HEK293 (cell line): Measurements from ENCODE around the gene STC2.

Experiments used
- CTCF ChIA-PET: fragments of 350-600 bp; formaldehyde crosslinking; extraction: SDS; loops from one replicate; lab custom pipeline; 2021; ENCODE audit warnings: antibody characterized with exemption; lab: Yijun Ruan, JAX
- POLR2A ChIA-PET: fragments of 300-600 bp; formaldehyde crosslinking; extraction: SDS; loops from one replicate; lab custom pipeline; 2020; ENCODE audit warnings: antibody characterized with exemption, inconsistent platforms; lab: Yijun Ruan, JAX
- H3K27ac ChIP-seq: fragments of 200-500 bp; sonication (Bioruptor generic); 2 replicates; pipeline ENCODE4 v1.5.1; 2014; ENCODE audit warnings: low read depth, low read length, control low read depth, inconsistent platforms; ENCODE audit errors: extremely low read depth
- H3K36me3 ChIP-seq, 2 experiments: fragments of 200-500 bp in 1 of 2; sonication (Bioruptor generic) in 1 of 2; 1 replicate in 1 of 2; 2 replicates in 1 of 2; pipeline ENCODE4 v1.5.1; 2014 to 2017; ENCODE audit warnings: inconsistent platforms in 2 of 2, low read length in 2 of 2; ENCODE audit not compliant: control insufficient read depth in 2 of 2, insufficient read depth in 1 of 2
- H3K4me1 ChIP-seq: fragments of 200-500 bp; sonication (Bioruptor generic); 2 replicates; pipeline ENCODE4 v1.5.1; 2014; ENCODE audit warnings: mild to moderate bottlenecking, low read length, inconsistent platforms; ENCODE audit not compliant: control insufficient read depth, insufficient read depth
- H3K4me3 ChIP-seq: 2 replicates; pipeline ENCODE4 v1.5.1; 2011; ENCODE audit warnings: low read depth, mild to moderate bottlenecking, control low read depth, low read length, moderate library complexity
- H3K9me3 ChIP-seq: fragments of 200-500 bp; sonication (Bioruptor generic); 2 replicates; pipeline ENCODE4 v1.5.1; 2014; ENCODE audit warnings: low read depth, low read length, inconsistent platforms; ENCODE audit not compliant: control insufficient read depth, insufficient read depth
- GLI4 ChIP-seq: fragments of 450-650 bp; formaldehyde crosslinking; IDR thresholded peaks from 2 replicates; pipeline ENCODE4 v1.5.1; 2016; ENCODE audit warnings: missing biosample characterization, missing genetic modification characterization
- GLIS1 ChIP-seq: fragments of 450-650 bp; formaldehyde crosslinking; IDR thresholded peaks from 2 replicates; pipeline ENCODE4 v1.5.1; 2016; ENCODE audit warnings: missing biosample characterization, missing genetic modification characterization
- IKZF3 ChIP-seq: fragments of 450-650 bp; IDR thresholded peaks from 2 replicates; pipeline ENCODE4 v1.5.0; 2018; ENCODE audit warnings: missing biosample characterization, mild to moderate bottlenecking, missing genetic modification characterization, moderate library complexity
- KLF10 ChIP-seq: fragments of 450-650 bp; IDR thresholded peaks from 2 replicates; pipeline ENCODE4 v1.5.1; 2018; ENCODE audit warnings: missing biosample characterization, mild to moderate bottlenecking, missing genetic modification characterization
- SCRT1 ChIP-seq: fragments of 450-650 bp; formaldehyde crosslinking; IDR thresholded peaks from 2 replicates; pipeline ENCODE4 v1.5.1; 2016; ENCODE audit warnings: missing biosample characterization, missing genetic modification characterization, borderline replicate concordance
- SP2 ChIP-seq: fragments of 450-650 bp; formaldehyde crosslinking; IDR thresholded peaks from 2 replicates; pipeline ENCODE4 v1.5.1; 2016; ENCODE audit warnings: missing biosample characterization, missing genetic modification characterization
- SP3 ChIP-seq: fragments of 450-650 bp; formaldehyde crosslinking; IDR thresholded peaks from 2 replicates; pipeline ENCODE4 v1.5.1; 2016; ENCODE audit warnings: missing biosample characterization, missing genetic modification characterization
- SP7 ChIP-seq: fragments of 450-650 bp; formaldehyde crosslinking; IDR thresholded peaks from 2 replicates; pipeline ENCODE4 v1.5.1; 2016; ENCODE audit warnings: missing biosample characterization, missing genetic modification characterization
- WT1 ChIP-seq: fragments of 450-650 bp; formaldehyde crosslinking; IDR thresholded peaks from 2 replicates; pipeline ENCODE4 v1.5.1; 2016; ENCODE audit warnings: missing biosample characterization, missing genetic modification characterization
- ZBTB20 ChIP-seq: fragments of 450-650 bp; formaldehyde crosslinking; IDR thresholded peaks from 2 replicates; pipeline ENCODE4 v1.5.1; 2016; ENCODE audit warnings: missing biosample characterization, missing genetic modification characterization
- ZBTB21 ChIP-seq: fragments of 450-650 bp; formaldehyde crosslinking; IDR thresholded peaks from 2 replicates; pipeline ENCODE4 v1.5.1; 2017; ENCODE audit warnings: missing biosample characterization, missing genetic modification characterization
- ZNF10 ChIP-seq: fragments of 450-650 bp; formaldehyde crosslinking; IDR thresholded peaks from 2 replicates; pipeline ENCODE4 v1.5.1; 2017; ENCODE audit warnings: missing biosample characterization, missing genetic modification characterization
- ZNF292 ChIP-seq: fragments of 450-650 bp; formaldehyde crosslinking; IDR thresholded peaks from 2 replicates; pipeline ENCODE4 v1.5.1; 2016; ENCODE audit warnings: low read depth, missing biosample characterization, missing genetic modification characterization, borderline replicate concordance
- ZNF529 ChIP-seq: fragments of 450-650 bp; formaldehyde crosslinking; IDR thresholded peaks from 2 replicates; pipeline ENCODE4 v1.5.1; 2017; ENCODE audit warnings: missing genetic modification characterization, missing biosample characterization; ENCODE audit not compliant: insufficient replicate concordance
- ZNF530 ChIP-seq: fragments of 450-650 bp; formaldehyde crosslinking; IDR thresholded peaks from 2 replicates; pipeline ENCODE4 v1.5.1; 2016; ENCODE audit warnings: low read depth, missing biosample characterization, missing genetic modification characterization
- ZNF600 ChIP-seq: fragments of 450-650 bp; formaldehyde crosslinking; IDR thresholded peaks from 2 replicates; pipeline ENCODE4 v1.5.1; 2016; ENCODE audit warnings: missing biosample characterization, missing genetic modification characterization
- TF ChIP-seq, protein P1 (sequence below): fragments of 450-650 bp; formaldehyde crosslinking; IDR thresholded peaks from 2 replicates; pipeline ENCODE4 v1.5.1; 2017; ENCODE audit warnings: missing biosample characterization, mild to moderate bottlenecking, missing genetic modification characterization, moderate library complexity
- TF ChIP-seq, protein P2 (sequence below): fragments of 450-650 bp; formaldehyde crosslinking; IDR thresholded peaks from 2 replicates; pipeline ENCODE4 v1.5.1; 2016; ENCODE audit warnings: missing biosample characterization, missing genetic modification characterization
- TF ChIP-seq, protein P3 (sequence below): fragments of 450-650 bp; formaldehyde crosslinking; IDR thresholded peaks from 2 replicates; pipeline ENCODE4 v1.5.1; 2016; ENCODE audit warnings: missing biosample characterization, missing genetic modification characterization
- TF ChIP-seq, protein P4 (sequence below): fragments of 450-650 bp; formaldehyde crosslinking; IDR thresholded peaks from 2 replicates; pipeline ENCODE4 v1.5.1; 2016; ENCODE audit warnings: missing biosample characterization, missing genetic modification characterization
- TF ChIP-seq, protein P5 (sequence below): sonication (generic); formaldehyde crosslinking; IDR thresholded peaks from 2 replicates; pipeline ENCODE4 v1.8.1; 2022; ENCODE audit warnings: mild to moderate bottlenecking, moderate library complexity, missing genetic modification reagents
- TF ChIP-seq, protein P6 (sequence below): fragments of 450-650 bp; formaldehyde crosslinking; IDR thresholded peaks from 2 replicates; pipeline ENCODE4 v1.5.1; 2016; ENCODE audit warnings: missing biosample characterization, missing genetic modification characterization

Gene STC2

DNA sequence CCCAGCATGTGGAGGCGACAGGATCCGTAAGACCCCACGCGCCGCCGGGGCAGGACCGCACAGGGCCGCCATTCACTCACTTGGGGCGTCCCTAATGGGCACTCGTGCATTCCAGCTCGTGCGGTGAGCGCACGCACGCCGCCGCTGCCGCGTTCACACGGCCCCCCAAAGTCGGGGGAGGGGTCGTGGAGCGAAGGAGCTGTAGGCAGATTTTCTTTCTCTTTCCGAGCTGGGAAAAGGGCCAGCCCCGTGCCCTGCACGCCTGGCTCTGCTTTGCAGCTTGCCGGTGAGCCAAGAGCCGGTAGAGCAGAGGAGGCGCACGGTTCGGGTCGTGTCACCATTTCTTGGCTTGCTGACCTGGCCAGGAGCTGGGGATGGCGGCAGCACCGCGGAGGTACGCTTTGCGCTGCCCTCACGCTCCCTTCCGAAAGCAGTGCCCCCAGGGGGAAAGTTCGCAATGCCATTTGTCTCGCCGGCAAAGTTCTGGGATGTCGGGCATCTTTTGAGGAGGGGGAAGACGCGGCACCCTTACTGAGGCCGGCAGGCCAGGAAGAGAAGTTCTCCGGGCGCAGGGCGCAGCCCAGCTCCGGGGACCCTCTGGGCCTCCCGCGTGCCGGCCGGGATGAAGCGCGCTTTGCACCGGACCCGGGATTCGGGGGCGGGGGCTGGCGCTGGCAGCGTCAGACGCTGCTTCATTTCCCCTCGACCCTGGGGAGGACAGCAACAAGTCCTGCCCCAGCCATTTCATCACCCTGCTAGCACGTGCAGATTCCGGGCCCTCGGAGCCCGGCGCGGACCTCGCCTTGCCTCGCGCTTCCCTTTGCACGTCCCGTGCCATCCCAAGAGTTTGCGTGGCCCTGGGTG, 898 bp downstream of the STC2 start (continued):
- TF ChIP-seq, protein P1, sequence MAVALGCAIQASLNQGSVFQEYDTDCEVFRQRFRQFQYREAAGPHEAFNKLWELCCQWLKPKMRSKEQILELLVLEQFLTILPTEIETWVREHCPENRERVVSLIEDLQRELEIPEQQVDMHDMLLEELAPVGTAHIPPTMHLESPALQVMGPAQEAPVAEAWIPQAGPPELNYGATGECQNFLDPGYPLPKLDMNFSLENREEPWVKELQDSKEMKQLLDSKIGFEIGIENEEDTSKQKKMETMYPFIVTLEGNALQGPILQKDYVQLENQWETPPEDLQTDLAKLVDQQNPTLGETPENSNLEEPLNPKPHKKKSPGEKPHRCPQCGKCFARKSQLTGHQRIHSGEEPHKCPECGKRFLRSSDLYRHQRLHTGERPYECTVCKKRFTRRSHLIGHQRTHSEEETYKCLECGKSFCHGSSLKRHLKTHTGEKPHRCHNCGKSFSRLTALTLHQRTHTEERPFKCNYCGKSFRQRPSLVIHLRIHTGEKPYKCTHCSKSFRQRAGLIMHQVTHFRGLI, result no peak
- TF ChIP-seq SP2, result peak; percentile 45
- TF ChIP-seq, protein P2, sequence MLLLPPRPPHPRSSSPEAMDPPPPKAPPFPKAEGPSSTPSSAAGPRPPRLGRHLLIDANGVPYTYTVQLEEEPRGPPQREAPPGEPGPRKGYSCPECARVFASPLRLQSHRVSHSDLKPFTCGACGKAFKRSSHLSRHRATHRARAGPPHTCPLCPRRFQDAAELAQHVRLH (tag by site-specific recombination), result no peak
- TF ChIP-seq GLIS1 (tag by site-specific recombination), result peak; percentile 73
- no peak for TF ChIP-seq ZNF529
- TF ChIP-seq, protein P3, sequence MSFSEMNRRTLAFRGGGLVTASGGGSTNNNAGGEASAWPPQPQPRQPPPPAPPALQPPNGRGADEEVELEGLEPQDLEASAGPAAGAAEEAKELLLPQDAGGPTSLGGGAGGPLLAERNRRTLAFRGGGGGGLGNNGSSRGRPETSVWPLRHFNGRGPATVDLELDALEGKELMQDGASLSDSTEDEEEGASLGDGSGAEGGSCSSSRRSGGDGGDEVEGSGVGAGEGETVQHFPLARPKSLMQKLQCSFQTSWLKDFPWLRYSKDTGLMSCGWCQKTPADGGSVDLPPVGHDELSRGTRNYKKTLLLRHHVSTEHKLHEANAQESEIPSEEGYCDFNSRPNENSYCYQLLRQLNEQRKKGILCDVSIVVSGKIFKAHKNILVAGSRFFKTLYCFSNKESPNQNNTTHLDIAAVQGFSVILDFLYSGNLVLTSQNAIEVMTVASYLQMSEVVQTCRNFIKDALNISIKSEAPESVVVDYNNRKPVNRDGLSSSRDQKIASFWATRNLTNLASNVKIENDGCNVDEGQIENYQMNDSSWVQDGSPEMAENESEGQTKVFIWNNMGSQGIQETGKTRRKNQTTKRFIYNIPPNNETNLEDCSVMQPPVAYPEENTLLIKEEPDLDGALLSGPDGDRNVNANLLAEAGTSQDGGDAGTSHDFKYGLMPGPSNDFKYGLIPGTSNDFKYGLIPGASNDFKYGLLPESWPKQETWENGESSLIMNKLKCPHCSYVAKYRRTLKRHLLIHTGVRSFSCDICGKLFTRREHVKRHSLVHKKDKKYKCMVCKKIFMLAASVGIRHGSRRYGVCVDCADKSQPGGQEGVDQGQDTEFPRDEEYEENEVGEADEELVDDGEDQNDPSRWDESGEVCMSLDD, result peak; percentile 44; the same call in 1 of the 2 replicates
- TF ChIP-seq ZNF530, result no peak
- TF ChIP-seq, protein P4, sequence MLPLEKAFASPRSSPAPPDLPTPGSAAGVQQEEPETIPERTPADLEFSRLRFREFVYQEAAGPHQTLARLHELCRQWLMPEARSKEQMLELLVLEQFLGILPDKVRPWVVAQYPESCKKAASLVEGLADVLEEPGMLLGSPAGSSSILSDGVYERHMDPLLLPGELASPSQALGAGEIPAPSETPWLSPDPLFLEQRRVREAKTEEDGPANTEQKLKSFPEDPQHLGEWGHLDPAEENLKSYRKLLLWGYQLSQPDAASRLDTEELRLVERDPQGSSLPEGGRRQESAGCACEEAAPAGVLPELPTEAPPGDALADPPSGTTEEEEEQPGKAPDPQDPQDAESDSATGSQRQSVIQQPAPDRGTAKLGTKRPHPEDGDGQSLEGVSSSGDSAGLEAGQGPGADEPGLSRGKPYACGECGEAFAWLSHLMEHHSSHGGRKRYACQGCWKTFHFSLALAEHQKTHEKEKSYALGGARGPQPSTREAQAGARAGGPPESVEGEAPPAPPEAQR (tag by site-specific recombination), result no peak
- TF ChIP-seq ZBTB20 (tag by site-specific recombination), result peak; percentile 87
- TF ChIP-seq SCRT1, result peak; percentile 85
- TF ChIP-seq, protein P5, sequence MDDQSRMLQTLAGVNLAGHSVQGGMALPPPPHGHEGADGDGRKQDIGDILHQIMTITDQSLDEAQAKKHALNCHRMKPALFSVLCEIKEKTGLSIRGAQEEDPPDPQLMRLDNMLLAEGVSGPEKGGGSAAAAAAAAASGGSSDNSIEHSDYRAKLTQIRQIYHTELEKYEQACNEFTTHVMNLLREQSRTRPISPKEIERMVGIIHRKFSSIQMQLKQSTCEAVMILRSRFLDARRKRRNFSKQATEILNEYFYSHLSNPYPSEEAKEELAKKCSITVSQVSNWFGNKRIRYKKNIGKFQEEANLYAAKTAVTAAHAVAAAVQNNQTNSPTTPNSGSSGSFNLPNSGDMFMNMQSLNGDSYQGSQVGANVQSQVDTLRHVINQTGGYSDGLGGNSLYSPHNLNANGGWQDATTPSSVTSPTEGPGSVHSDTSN (CRISPR knock-in tag), result 0 out of 2 replicates have a peak, but pooled peaks have one; percentile 31

DNA sequence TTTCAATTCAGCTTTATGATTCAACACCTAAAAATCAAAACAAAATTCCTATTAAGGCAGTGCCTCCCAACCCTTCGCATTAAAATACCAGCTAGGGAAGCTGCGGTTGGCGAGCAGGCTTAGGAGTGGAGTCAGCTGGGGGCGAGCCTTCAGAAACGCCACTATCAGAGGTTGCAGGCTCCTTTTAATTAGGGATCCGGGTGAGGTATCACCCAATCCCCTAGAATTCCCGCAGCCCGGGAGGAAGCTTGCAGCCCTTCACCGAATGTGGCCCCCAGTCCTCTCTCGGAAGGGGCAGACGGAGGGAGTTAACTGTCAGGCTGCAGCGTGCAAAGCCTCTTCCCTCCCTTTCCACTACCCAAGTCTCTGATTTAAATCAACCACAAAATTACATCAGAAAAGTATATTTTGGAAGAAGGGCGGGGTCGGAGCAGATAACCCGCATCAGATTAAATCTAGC, 1.7 kb downstream of the STC2 start:
- Histone ChIP-seq H3K4me1 (no peaks in the 10 kb centered on the region), H3K4me3 (peak overlapping the region; percentile 62), H3K27ac (peak overlapping the region; percentile 88; the same call in 1 of the 2 replicates), H3K9me3 (no peaks in the 10 kb centered on the region), H3K36me3 (peaks cover 3 to 43% of the 10 kb centered on the region in 2 experiments)
- POLR2A ChIA-PET, result interaction anchor here (0.6 to 6.2 kb wide), 6 partner anchors 9 to 519 kb away, joined by 3 to 134 read pairs (median 25); partner anchors contain the start of genes ATP6V0E1 and NKX2-5
- CTCF ChIA-PET, result interaction anchor here (0.9 kb wide), 1 partner anchor 32 kb away, joined by 3 read pairs; no protein-coding TSS in a partner anchor
- TF ChIP-seq SP7 (tag by site-specific recombination), result peak; percentile 22; the same call in 1 of the 2 replicates
- 0 out of 2 replicates have a peak, but pooled peaks have one; percentile 44 for TF ChIP-seq IKZF3 (tag by site-specific recombination)
- TF ChIP-seq, protein P6, sequence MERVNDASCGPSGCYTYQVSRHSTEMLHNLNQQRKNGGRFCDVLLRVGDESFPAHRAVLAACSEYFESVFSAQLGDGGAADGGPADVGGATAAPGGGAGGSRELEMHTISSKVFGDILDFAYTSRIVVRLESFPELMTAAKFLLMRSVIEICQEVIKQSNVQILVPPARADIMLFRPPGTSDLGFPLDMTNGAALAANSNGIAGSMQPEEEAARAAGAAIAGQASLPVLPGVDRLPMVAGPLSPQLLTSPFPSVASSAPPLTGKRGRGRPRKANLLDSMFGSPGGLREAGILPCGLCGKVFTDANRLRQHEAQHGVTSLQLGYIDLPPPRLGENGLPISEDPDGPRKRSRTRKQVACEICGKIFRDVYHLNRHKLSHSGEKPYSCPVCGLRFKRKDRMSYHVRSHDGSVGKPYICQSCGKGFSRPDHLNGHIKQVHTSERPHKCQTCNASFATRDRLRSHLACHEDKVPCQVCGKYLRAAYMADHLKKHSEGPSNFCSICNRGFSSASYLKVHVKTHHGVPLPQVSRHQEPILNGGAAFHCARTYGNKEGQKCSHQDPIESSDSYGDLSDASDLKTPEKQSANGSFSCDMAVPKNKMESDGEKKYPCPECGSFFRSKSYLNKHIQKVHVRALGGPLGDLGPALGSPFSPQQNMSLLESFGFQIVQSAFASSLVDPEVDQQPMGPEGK, result 0 out of 2 replicates have a peak, but pooled peaks have one; percentile 5
- TF ChIP-seq ZBTB20 (tag by site-specific recombination), result 0 out of 2 replicates have a peak, but pooled peaks have one; percentile 13
- no peak for TF ChIP-seq GLI4
- peak; percentile 21; the same call in 1 of the 2 replicates for TF ChIP-seq WT1 (tag by site-specific recombination)
- peak; percentile 65; the same call in 1 of the 2 replicates for TF ChIP-seq KLF10 (tag by site-specific recombination)
- no peak for TF ChIP-seq ZNF292
- TF ChIP-seq ZNF600, result peak; percentile 16; the same call in 1 of the 2 replicates
- TF ChIP-seq SP3 (tag by site-specific recombination), result no peak
- 0 out of 2 replicates have a peak, but pooled peaks have one; percentile 14 for TF ChIP-seq ZNF10 (tag by site-specific recombination)
- peak; percentile 7; the same call in 1 of the 2 replicates for TF ChIP-seq GLIS1 (tag by site-specific recombination)
- TF ChIP-seq SP2, result no peak
- TF ChIP-seq ZBTB21, result no peak
